ENCODE results near the gene MEF2A. TPM values are rescaled to one million over a fixed set of nuclear protein-coding genes. Genes with fewer than 3 reads are reported as not detected.
A peak's percentile ranks its signal among the peaks of the same experiment; 100 is the strongest.

Gene MEF2A
- polyA plus RNA-seq, 1 donor: 29.3 TPM

DNA sequence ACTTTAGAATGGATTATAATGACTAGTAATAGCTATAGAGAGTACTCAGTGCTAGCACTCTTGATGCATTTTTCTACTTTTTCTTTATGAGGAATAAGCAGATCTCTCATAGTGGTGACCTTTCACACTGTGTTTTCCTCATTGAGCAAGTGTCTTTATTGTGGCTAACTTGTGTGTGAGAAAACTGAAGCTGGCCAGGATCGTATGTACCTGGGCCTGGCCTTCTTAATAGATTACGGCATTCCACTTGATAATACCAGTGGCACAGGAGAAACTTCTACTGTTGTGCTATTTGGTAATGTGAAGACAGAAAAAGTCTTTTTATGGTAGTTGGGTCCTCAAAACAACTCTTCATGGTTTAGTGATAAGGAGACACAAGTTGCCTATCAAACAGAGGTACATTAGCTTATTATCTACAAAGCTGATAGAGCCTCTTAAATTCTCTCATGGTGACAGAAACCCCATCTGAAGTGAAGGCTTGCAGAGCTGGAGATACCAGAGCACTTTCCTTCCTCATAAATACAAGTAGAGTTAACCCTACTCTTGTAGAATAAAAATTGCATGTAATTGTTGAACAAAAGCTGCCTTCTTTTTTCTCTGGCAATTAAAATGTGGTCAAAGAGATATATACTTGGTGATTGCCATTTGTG is 102.9 kb downstream of the MEF2A start:
- Histone ChIP-seq H3K4me1 (ENCODE audit: control insufficient read depth, insufficient read depth, low read length) (no peaks in the 10 kb centered on the region), H3K27ac (ENCODE audit: low read length) (no peak overlapping the region), H3K4me3 (ENCODE audit: low read length) (no peak overlapping the region), H3K36me3 (ENCODE audit: control insufficient read depth, insufficient read depth, low read length) (peaks cover 2% of the 10 kb centered on the region), H3K27me3 (ENCODE audit: control insufficient read depth, insufficient read depth, low read length) (no peaks in the 10 kb centered on the region), H3K9me3 (ENCODE audit: control insufficient read depth, low read depth, low read length) (no peaks in the 10 kb centered on the region)
- WGBS (ENCODE audit: insufficient coverage, low lambda C conversion rate): 80% methylated on average over 1 of the region's 2 CpGs
- no peak for DNase-seq

DNA sequence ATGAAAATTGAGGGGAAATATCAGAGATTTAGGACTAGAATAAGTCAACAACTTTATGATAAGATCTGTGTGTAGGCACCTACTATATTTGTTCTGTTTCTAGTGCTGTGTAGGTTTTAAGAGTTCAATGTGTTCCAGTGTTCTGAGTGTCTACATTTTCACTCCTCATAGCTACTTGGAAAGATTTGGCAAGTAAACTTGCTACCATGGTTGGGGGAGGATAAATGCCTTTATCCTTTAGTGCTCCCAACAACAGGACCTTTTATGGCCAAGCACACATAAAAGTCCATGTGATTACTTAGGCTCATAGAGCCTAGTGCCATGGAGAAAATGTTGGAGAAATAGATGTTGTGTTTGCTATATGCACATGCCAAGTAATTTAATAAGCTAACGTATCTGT is 103.5 kb downstream of the MEF2A start:
- Histone ChIP-seq H3K4me1 (ENCODE audit: control insufficient read depth, insufficient read depth, low read length) (no peaks in the 10 kb centered on the region), H3K4me3 (ENCODE audit: low read length) (no peak overlapping the region), H3K36me3 (ENCODE audit: control insufficient read depth, insufficient read depth, low read length) (peaks cover 4% of the 10 kb centered on the region), H3K27me3 (ENCODE audit: control insufficient read depth, insufficient read depth, low read length) (no peaks in the 10 kb centered on the region), H3K27ac (ENCODE audit: low read length) (no peak overlapping the region), H3K9me3 (ENCODE audit: control insufficient read depth, low read depth, low read length) (no peaks in the 10 kb centered on the region)
- no peak for DNase-seq
- WGBS (ENCODE audit: insufficient coverage, low lambda C conversion rate): 100% methylated on average over 1 of the region's 1 CpG

DNA sequence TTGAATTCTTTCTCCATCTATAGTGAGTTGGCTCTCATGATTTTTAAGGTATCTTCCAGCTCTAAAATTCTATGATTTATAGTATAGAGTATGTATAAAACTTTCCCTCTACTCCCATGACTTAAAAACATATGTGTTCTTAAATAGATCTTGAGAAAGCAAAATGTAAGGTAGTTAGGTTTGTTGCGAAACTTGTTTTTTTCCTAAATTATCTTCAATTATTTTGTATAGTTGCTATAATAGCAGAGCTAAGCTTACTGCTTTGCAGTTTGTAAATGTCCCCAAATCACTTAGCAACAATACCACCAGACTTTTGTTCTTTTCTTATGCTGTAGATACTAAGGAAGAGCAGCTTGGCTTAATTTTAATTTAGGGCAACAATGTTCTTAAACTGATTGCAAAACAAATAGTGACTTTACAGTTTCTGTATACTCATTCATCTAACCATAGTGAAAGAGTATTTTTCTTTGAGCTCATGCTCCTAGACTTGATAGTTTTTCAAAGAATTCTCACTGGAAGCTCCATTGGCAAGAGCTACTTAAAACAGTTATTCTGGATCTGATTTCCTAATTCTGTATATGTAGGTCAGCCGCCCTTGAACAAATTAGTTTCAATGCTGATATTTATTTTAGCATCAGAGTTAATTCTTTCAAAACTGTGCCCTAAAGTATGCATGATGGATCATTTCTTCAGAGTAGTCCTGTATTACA is 106.3 kb downstream of the MEF2A start:
- 100% methylated on average over 1 of the region's 2 CpGs for WGBS (ENCODE audit: insufficient coverage, low lambda C conversion rate)
- H3K27me3 ChIP-seq (ENCODE audit: control insufficient read depth, insufficient read depth, low read length): no peaks in the 10 kb centered on the region

DNA sequence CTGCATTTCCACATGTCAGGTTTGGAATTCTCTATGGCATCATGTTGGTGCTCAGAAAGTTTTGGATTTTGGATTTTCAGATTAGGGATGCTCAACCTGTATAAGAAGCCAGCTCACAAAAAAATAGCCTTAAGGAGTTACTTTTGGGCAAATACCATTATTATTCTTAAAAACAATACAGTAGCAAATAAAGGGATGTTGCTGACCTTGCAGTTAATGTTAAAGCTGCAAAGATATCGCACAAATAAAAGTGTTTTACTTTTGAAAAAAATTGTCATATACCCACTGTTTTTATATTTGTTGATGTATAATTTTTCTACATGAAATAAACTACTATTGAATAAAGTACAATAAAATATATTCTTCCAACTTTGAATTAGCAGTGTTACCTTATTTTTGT is 107.3 kb downstream of the MEF2A start:
- 100% methylated on average over 1 of the region's 1 CpG for WGBS (ENCODE audit: insufficient coverage, low lambda C conversion rate)
- DNase-seq: no peak
- Histone ChIP-seq H3K27ac (ENCODE audit: low read length) (no peak overlapping the region), H3K27me3 (ENCODE audit: control insufficient read depth, insufficient read depth, low read length) (no peaks in the 10 kb centered on the region), H3K36me3 (ENCODE audit: control insufficient read depth, insufficient read depth, low read length) (peaks cover 22% of the 10 kb centered on the region), H3K4me3 (ENCODE audit: low read length) (no peak overlapping the region), H3K9me3 (ENCODE audit: control insufficient read depth, low read depth, low read length) (no peaks in the 10 kb centered on the region), H3K4me1 (ENCODE audit: control insufficient read depth, insufficient read depth, low read length) (no peaks in the 10 kb centered on the region)

More for the DNA sequence above, 106.3 kb downstream of the MEF2A start:
- no peak overlapping the region for H3K4me3 ChIP-seq (ENCODE audit: low read length)
- no peak for DNase-seq
- no peak overlapping the region for H3K27ac ChIP-seq (ENCODE audit: low read length)
- H3K36me3 ChIP-seq (ENCODE audit: control insufficient read depth, insufficient read depth, low read length): peaks cover 20% of the 10 kb centered on the region
- no peaks in the 10 kb centered on the region for H3K4me1 ChIP-seq (ENCODE audit: control insufficient read depth, insufficient read depth, low read length)
- H3K9me3 ChIP-seq (ENCODE audit: control insufficient read depth, low read depth, low read length): no peaks in the 10 kb centered on the region

DNA sequence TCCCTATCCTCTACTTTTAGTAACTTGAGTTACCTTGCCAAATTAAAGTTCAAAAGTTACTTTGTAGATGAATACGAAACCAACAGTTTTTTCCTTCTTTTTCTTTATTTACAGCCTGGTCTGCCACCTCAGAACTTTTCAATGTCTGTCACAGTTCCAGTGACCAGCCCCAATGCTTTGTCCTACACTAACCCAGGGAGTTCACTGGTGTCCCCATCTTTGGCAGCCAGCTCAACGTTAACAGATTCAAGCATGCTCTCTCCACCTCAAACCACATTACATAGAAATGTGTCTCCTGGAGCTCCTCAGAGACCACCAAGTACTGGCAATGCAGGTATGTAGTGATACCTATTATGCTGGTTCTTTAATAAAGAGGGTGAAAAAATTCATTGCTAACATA is 108.5 kb downstream of the MEF2A start:
- Histone ChIP-seq H3K4me1 (ENCODE audit: control insufficient read depth, insufficient read depth, low read length) (no peaks in the 10 kb centered on the region), H3K36me3 (ENCODE audit: control insufficient read depth, insufficient read depth, low read length) (peaks cover 30% of the 10 kb centered on the region), H3K4me3 (ENCODE audit: low read length) (no peak overlapping the region), H3K27ac (ENCODE audit: low read length) (no peak overlapping the region), H3K27me3 (ENCODE audit: control insufficient read depth, insufficient read depth, low read length) (no peaks in the 10 kb centered on the region), H3K9me3 (ENCODE audit: control insufficient read depth, low read depth, low read length) (no peaks in the 10 kb centered on the region)
- WGBS (ENCODE audit: insufficient coverage, low lambda C conversion rate): 100% methylated on average over 1 of the region's 2 CpGs
- DNase-seq: no peak

DNA sequence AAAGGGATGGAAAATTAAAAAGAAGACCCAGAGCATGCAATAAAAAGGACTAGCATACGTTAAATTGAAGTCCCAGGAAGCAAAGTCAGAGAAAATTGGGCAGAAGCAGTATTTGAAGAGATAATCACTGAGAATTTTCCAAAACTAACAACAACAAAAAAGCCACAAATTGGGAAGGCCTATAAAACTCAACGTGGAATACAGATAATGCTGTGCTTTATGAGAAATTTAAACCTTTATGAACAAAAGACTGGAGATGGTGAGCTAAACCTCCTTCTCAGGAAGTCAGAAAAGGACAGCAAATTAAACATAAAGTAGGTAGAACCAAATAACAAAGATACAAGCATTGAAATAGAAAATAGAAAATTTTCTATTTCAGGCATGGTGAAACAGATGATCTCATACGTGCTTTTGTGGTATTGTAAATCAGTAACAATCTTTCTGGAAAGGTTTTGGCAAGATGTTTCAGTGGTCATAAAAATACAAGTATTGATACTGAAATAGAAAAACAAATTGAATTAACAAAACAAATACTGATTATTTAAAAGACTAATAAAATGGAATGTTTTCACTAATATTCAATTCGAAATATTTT is 111.9 kb downstream of the MEF2A start:
- Histone ChIP-seq H3K4me3 (ENCODE audit: low read length) (no peak overlapping the region), H3K27me3 (ENCODE audit: control insufficient read depth, insufficient read depth, low read length) (no peaks in the 10 kb centered on the region), H3K27ac (ENCODE audit: low read length) (no peak overlapping the region), H3K36me3 (ENCODE audit: control insufficient read depth, insufficient read depth, low read length) (peaks cover 35% of the 10 kb centered on the region), H3K9me3 (ENCODE audit: control insufficient read depth, low read depth, low read length) (no peaks in the 10 kb centered on the region), H3K4me1 (ENCODE audit: control insufficient read depth, insufficient read depth, low read length) (no peaks in the 10 kb centered on the region)
- WGBS (ENCODE audit: insufficient coverage, low lambda C conversion rate): 96% methylated on average over 4 of the region's 4 CpGs
- no peak for DNase-seq

DNA sequence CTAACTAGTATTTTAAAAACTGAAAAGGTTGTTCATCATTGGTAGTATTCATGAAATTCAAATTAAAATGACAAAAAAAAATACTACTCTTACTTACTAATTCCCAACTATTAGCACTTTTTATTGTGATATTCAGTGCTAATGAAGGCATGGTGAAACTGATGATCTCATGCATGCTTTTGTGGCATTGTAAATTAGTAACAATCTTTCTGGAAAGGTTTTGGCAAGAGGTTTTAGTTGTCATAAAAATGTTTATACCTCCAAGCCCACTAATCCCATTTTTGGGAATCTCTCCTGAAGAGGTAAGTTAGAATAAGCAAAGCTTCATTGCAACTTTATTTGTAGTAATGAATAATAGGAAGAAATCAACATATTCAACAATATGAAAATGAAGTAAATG is 114.5 kb downstream of the MEF2A start:
- Histone ChIP-seq H3K9me3 (ENCODE audit: control insufficient read depth, low read depth, low read length) (no peaks in the 10 kb centered on the region), H3K27ac (ENCODE audit: low read length) (no peak overlapping the region), H3K4me1 (ENCODE audit: control insufficient read depth, insufficient read depth, low read length) (no peaks in the 10 kb centered on the region), H3K27me3 (ENCODE audit: control insufficient read depth, insufficient read depth, low read length) (no peaks in the 10 kb centered on the region), H3K4me3 (ENCODE audit: low read length) (no peak overlapping the region), H3K36me3 (ENCODE audit: control insufficient read depth, insufficient read depth, low read length) (peaks cover 28% of the 10 kb centered on the region)
- DNase-seq: no peak

DNA sequence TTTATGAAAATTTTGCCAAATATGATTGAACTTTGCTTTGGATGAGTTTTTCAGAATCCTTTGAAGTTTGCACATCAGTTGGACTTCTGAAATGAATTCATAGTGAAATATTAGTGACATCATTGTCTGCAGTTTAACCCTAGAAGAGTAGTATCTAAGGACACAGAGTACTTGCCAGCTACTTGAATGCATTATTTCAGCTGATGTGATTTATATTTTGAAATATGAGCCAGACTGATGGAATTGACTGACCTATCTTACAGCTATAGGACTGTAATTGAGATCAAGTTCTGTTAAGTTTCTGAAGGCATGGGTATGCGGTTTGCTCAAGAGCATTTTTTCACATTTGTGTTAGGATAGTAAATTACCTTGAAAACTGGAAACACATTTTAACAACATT is 116.2 kb downstream of the MEF2A start:
- Histone ChIP-seq H3K27me3 (ENCODE audit: control insufficient read depth, insufficient read depth, low read length) (no peaks in the 10 kb centered on the region), H3K4me1 (ENCODE audit: control insufficient read depth, insufficient read depth, low read length) (no peaks in the 10 kb centered on the region), H3K4me3 (ENCODE audit: low read length) (no peak overlapping the region), H3K27ac (ENCODE audit: low read length) (no peak overlapping the region), H3K9me3 (ENCODE audit: control insufficient read depth, low read depth, low read length) (peaks cover 9% of the 10 kb centered on the region), H3K36me3 (ENCODE audit: control insufficient read depth, insufficient read depth, low read length) (peaks cover 23% of the 10 kb centered on the region)
- 100% methylated on average over 1 of the region's 1 CpG for WGBS (ENCODE audit: insufficient coverage, low lambda C conversion rate)
- no peak for DNase-seq

DNA sequence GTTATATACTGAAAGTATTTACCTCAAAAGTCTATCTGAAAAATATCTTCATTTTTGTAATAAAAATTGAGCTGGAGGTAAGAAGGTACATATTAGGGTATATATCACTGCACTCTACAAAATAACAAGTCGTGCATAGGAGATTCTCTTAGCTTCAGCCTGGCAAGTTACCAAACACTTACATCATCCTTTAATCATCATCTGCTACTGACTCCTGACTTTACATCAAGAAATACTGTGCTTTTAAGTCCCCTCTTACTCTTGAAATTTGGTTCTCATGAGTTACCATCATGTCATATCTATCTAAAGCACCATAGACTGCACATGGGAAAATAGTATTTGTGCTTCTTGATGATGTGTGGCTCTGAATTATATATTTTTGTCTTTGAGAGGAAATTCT is 116.7 kb downstream of the MEF2A start:
- Histone ChIP-seq H3K27ac (ENCODE audit: low read length) (no peak overlapping the region), H3K9me3 (ENCODE audit: control insufficient read depth, low read depth, low read length) (peaks cover 10% of the 10 kb centered on the region), H3K36me3 (ENCODE audit: control insufficient read depth, insufficient read depth, low read length) (peaks cover 27% of the 10 kb centered on the region), H3K4me1 (ENCODE audit: control insufficient read depth, insufficient read depth, low read length) (no peaks in the 10 kb centered on the region), H3K27me3 (ENCODE audit: control insufficient read depth, insufficient read depth, low read length) (no peaks in the 10 kb centered on the region), H3K4me3 (ENCODE audit: low read length) (no peak overlapping the region)
- DNase-seq: peak in 1 of 2 donors; percentile 6
- WGBS (ENCODE audit: insufficient coverage, low lambda C conversion rate): no CpG with 5 or more reads among the region's 1 CpG

DNA sequence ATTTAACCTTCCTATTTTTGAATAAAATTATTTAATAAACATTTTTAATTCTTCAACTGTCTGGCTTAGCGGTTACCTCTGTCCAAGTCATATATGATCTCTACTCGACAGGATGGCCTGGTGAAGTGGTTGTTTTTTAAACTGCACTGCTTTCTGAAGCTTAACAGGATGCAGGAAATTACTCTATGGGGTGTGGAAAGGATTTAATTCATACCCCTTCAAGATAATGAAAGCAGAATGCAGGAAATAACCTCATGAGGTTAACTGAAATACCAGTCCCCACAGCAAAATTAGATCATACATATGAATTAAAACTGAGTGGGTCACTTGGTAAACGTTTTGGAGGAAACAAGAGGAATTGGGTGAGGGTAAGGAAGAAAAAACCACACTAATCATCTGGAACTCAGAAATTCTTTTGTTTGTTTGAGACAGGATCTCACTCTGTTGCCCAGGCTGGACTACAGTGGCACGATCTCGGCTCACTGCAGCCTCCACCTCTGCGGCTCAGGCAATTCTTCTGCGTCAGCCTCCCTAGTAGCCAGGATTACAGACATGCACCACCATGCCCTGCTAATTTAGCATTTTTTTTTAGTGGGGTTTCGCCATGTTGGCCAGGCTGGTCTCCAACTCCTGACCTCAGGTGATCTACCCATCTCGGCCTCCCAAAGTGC is 117.4 kb downstream of the MEF2A start:
- Histone ChIP-seq H3K9me3 (ENCODE audit: control insufficient read depth, low read depth, low read length) (peaks cover 10% of the 10 kb centered on the region), H3K27me3 (ENCODE audit: control insufficient read depth, insufficient read depth, low read length) (no peaks in the 10 kb centered on the region), H3K4me3 (ENCODE audit: low read length) (no peak overlapping the region), H3K4me1 (ENCODE audit: control insufficient read depth, insufficient read depth, low read length) (no peaks in the 10 kb centered on the region), H3K36me3 (ENCODE audit: control insufficient read depth, insufficient read depth, low read length) (peaks cover 24% of the 10 kb centered on the region), H3K27ac (ENCODE audit: low read length) (no peak overlapping the region)
- WGBS (ENCODE audit: insufficient coverage, low lambda C conversion rate): 100% methylated on average over 1 of the region's 9 CpGs
- no peak for DNase-seq

Measured in large intestine (tissue), 3 donors.